ENCODE results near the gene BEX1. TPM values are rescaled to one million over a fixed set of nuclear protein-coding genes. Genes with fewer than 3 reads are reported as not detected.
"Not testable (repeated sequence)": the region's sequence is repeated elsewhere in the genome, so short reads cannot be mapped to it uniquely, and the experiment has no call there.

Gene BEX1
- total RNA-seq, 1 experiment from 2014 or later, result 46.8 TPM

- Mint-ChIP-seq H3K27ac (no peak overlapping the region), H3K4me1 (peaks cover 8% of the 10 kb centered on the region), H3K4me3 (peak overlapping the region; percentile 26), H3K9me3 (peaks cover 10% of the 10 kb centered on the region), H3K27me3 (ENCODE audit: low read depth) (no peaks in the 10 kb centered on the region), H3K36me3 (no peaks in the 10 kb centered on the region)
- CTCF ChIA-PET, result no interaction called here
- ATAC-seq, result peak; percentile 71
- DNase-seq (ENCODE audit: low spot score), result no peak
- POLR2A ChIA-PET, result no interaction called here
- TF ChIP-seq IRF1 (CRISPR knock-in tag; IDR thresholded peaks at IDR 0.05) (no peak), GRHL2 (CRISPR knock-in tag; IDR thresholded peaks at IDR 0.05; ENCODE audit: insufficient replicate concordance, severe bottlenecking) (no peak), CTCF (IDR thresholded peaks at IDR 0.05) (no peak), ZNF281 (CRISPR knock-in tag; IDR thresholded peaks at IDR 0.05) (no peak), ERG (CRISPR knock-in tag; IDR thresholded peaks at IDR 0.05) (no peak), E2F1 (CRISPR knock-in tag; IDR thresholded peaks at IDR 0.05) (no peak), SP1 (CRISPR knock-in tag; conservative IDR thresholded peaks at IDR 0.05) (no peak), USF2 (CRISPR knock-in tag; IDR thresholded peaks at IDR 0.05) (no peak), ATF1 (CRISPR knock-in tag; IDR thresholded peaks at IDR 0.05) (no peak), FOXP4 (CRISPR knock-in tag; IDR thresholded peaks at IDR 0.05) (no peak), ZNF425 (CRISPR knock-in tag; conservative IDR thresholded peaks at IDR 0.05) (no peak)
Observed at GRCh38 chrX:103051260-103051789, 12.6 kb downstream of the BEX1 start.

- H3K36me3 Mint-ChIP-seq; H3K27me3 Mint-ChIP-seq (ENCODE audit: low read depth); CTCF ChIA-PET; H3K27ac Mint-ChIP-seq; H3K4me1 Mint-ChIP-seq; DNase-seq (ENCODE audit: low spot score); ATAC-seq; H3K9me3 Mint-ChIP-seq; POLR2A ChIA-PET; H3K4me3 Mint-ChIP-seq: not testable (repeated sequence)
Observed at GRCh38 chrX:103033371-103033770, 30.6 kb downstream of the BEX1 start.

All from WTC11 (cell line).